Chondrocyte (in vitro differentiated cells): ENCODE data around the gene CNTFR. TPM values are rescaled to one million over a fixed set of nuclear protein-coding genes. Genes with fewer than 3 reads are reported as not detected.

Experiments used
- DNase-seq: peaks from one replicate; pipeline ENCODE4 v3.0.0; 2021; ENCODE audit warnings: mixed read lengths, low spot score
- H3K27ac Mint-ChIP-seq: one replicate; pipeline ENCODE4 v1.8.0; 2021; ENCODE audit warnings: mild to moderate bottlenecking, moderate library complexity, mixed read lengths; ENCODE audit not compliant: unreplicated experiment
- H3K27me3 Mint-ChIP-seq: 2 replicates; pipeline ENCODE4 v1.8.0; 2021; ENCODE audit warnings: low read depth, mixed read lengths
- H3K36me3 Mint-ChIP-seq: 2 replicates; pipeline ENCODE4 v1.8.0; 2021; ENCODE audit warnings: low read depth, mixed read lengths
- H3K4me1 Mint-ChIP-seq: 2 replicates; pipeline ENCODE4 v1.8.0; 2021; ENCODE audit warnings: low read depth, mild to moderate bottlenecking, mixed read lengths
- H3K4me3 Mint-ChIP-seq: one replicate; pipeline ENCODE4 v1.8.0; 2021; ENCODE audit warnings: mild to moderate bottlenecking, moderate library complexity, mixed read lengths; ENCODE audit not compliant: unreplicated experiment
- H3K9me3 Mint-ChIP-seq: 2 replicates; pipeline ENCODE4 v1.8.0; 2021; ENCODE audit warnings: low read depth, mixed read lengths
- CTCF ChIP-seq: fragments of 200-600 bp; sonication (generic); IDR thresholded peaks from 2 replicates; pipeline ENCODE4 v1.5.0; 2021; ENCODE audit warnings: antibody characterized with exemption, mild to moderate bottlenecking, moderate library complexity
- total RNA-seq: library from RNA; stranded (reverse); gene quantifications from 3 replicates; pipeline ENCODE4 v1.2.1, GENCODE V29; 2021

CNTFR gene
- total RNA-seq, 1 donor from 2014 or later, result 0.12 TPM

GRCh38 chr9:34510497-34511468 is 78.7 kb downstream of the CNTFR start:
- H3K27ac Mint-ChIP-seq, result no peak overlapping the region
- H3K36me3 Mint-ChIP-seq, result no peaks in the 10 kb centered on the region
- peaks cover 4% of the 10 kb centered on the region for H3K4me1 Mint-ChIP-seq
- H3K27me3 Mint-ChIP-seq, result peaks cover 25% of the 10 kb centered on the region
- H3K4me3 Mint-ChIP-seq, result no peak overlapping the region
- TF ChIP-seq CTCF, result no peak
- no peaks in the 10 kb centered on the region for H3K9me3 Mint-ChIP-seq
- no peak for DNase-seq

GRCh38 chr9:34508951-34509350 is 80.6 kb downstream of the CNTFR start:
- Mint-ChIP-seq H3K9me3 (peaks cover 5% of the 10 kb centered on the region), H3K4me1 (peaks cover 4% of the 10 kb centered on the region), H3K36me3 (peaks cover 2% of the 10 kb centered on the region), H3K4me3 (no peak overlapping the region), H3K27me3 (peaks cover 33% of the 10 kb centered on the region), H3K27ac (no peak overlapping the region)
- no peak for DNase-seq
- no peak for TF ChIP-seq CTCF

- Mint-ChIP-seq H3K36me3 (peaks cover 2% of the 10 kb centered on the region), H3K4me1 (peaks cover under 1% of the 10 kb centered on the region)
- TF ChIP-seq CTCF, result no peak
Observed at GRCh38 chr9:34508463-34508862, 81.1 kb downstream of the CNTFR start.

GRCh38 chr9:34507966-34508365 is 81.6 kb downstream of the CNTFR start:
- TF ChIP-seq CTCF, result no peak
- Mint-ChIP-seq H3K9me3 (peaks cover 5% of the 10 kb centered on the region), H3K4me1 (peaks cover 5% of the 10 kb centered on the region), H3K36me3 (peaks cover 2% of the 10 kb centered on the region), H3K27me3 (peaks cover 33% of the 10 kb centered on the region), H3K27ac (no peak overlapping the region), H3K4me3 (no peak overlapping the region)
- DNase-seq, result no peak

More at GRCh38 chr9:34508463-34508862, 81.1 kb downstream of the CNTFR start:
- no peak overlapping the region for H3K4me3 Mint-ChIP-seq
- H3K27me3 Mint-ChIP-seq, result peaks cover 33% of the 10 kb centered on the region
- H3K27ac Mint-ChIP-seq, result no peak overlapping the region
- peaks cover 5% of the 10 kb centered on the region for H3K9me3 Mint-ChIP-seq
- DNase-seq, result no peak

- Mint-ChIP-seq H3K27me3 (peaks cover 33% of the 10 kb centered on the region), H3K27ac (no peak overlapping the region), H3K9me3 (peaks cover 5% of the 10 kb centered on the region), H3K4me3 (no peak overlapping the region), H3K36me3 (peaks cover 2% of the 10 kb centered on the region), H3K4me1 (peaks cover 9% of the 10 kb centered on the region)
- DNase-seq, result no peak
- no peak for TF ChIP-seq CTCF
Observed at GRCh38 chr9:34507556-34507955, 82.0 kb downstream of the CNTFR start.
